Peyer's patch (tissue), 4 donors: ENCODE results near the gene HOXA1. TPM values are rescaled to one million over a fixed set of nuclear protein-coding genes. Genes with fewer than 3 reads are reported as not detected.

Experiments
- DNase-seq, 3 donors: peaks; one replicate each; pipeline ENCODE4 v3.0.0-alpha.2; 2017 to 2019
- H3K27ac ChIP-seq, 4 donors: fragments of 200-600 bp; sonication (generic); one replicate each; pipeline ENCODE4 v1.5.1; 2016 to 2019
- H3K27me3 ChIP-seq, 2 donors: fragments of 200-600 bp; sonication (generic); one replicate each; pipeline ENCODE4 v1.5.1; 2019
- H3K36me3 ChIP-seq, 3 donors: fragments of 200-600 bp; sonication (generic); one replicate each; pipeline ENCODE4 v1.5.1; 2016 to 2019
- H3K4me1 ChIP-seq, 4 donors: fragments of 200-600 bp; sonication (generic); one replicate each; pipeline ENCODE4 v1.5.1; 2016 to 2019
- H3K4me3 ChIP-seq, 4 donors: fragments of 200-600 bp; sonication (generic); 1 replicate in 3 of 4; 2 replicates in 1 of 4; pipeline ENCODE4 v1.5.1; 2016 to 2019; ENCODE audit warnings: mild to moderate bottlenecking in 1 of 4
- H3K9me3 ChIP-seq, 4 donors: fragments of 200-600 bp; sonication (generic); one replicate each; pipeline ENCODE4 v1.5.1; 2016 to 2019; ENCODE audit warnings: mild to moderate bottlenecking in 1 of 4
- CTCF ChIP-seq, 6 experiments: fragments of 450-650 bp in 4 of 6; fragments of 200-600 bp in 2 of 6; sonication (generic) in 1 of 6; IDR thresholded peaks; one replicate each; pipeline ENCODE4 v1.5.1; 2017 to 2019; ENCODE audit warnings: antibody characterized with exemption in 6 of 6, mild to moderate bottlenecking in 3 of 6, moderate library complexity in 1 of 6
- POLR2A ChIP-seq, 2 donors: fragments of 450-650 bp; IDR thresholded peaks; one replicate each; pipeline ENCODE4 v1.5.1; 2017; ENCODE audit warnings: antibody characterized with exemption in 2 of 2, mild to moderate bottlenecking in 2 of 2, moderate library complexity in 2 of 2
- total RNA-seq, 4 donors: library from RNA; depleted of rRNA; stranded (reverse); fragments of >200 nt; gene quantifications; one replicate each; pipeline ENCODE4 v1.1.0, GENCODE V29; 2016

HOXA1 gene
- total RNA-seq, 4 donors from 2014 or later, result 1.7 to 5.3 (median 1.9) TPM

GRCh38 chr7:27107391-27108381 is 11.9 kb upstream of the HOXA1 start:
- Histone ChIP-seq H3K36me3 (no peaks in the 10 kb centered on the region), H3K9me3 (no peaks in the 10 kb centered on the region), H3K4me3 (peak overlapping the region in 3 of 4 donors; percentile 21 to 50 (median 41)), H3K27ac (peak overlapping the region; percentile 58 to 93 (median 82)), H3K27me3 (no peaks in the 10 kb centered on the region), H3K4me1 (peaks cover 0 to 35% (median 0%) of the 10 kb centered on the region in 4 donors)
- TF ChIP-seq POLR2A (IDR thresholded peaks at IDR 0.05) (no peak), CTCF (IDR thresholded peaks at IDR 0.05) (no peak)
- DNase-seq, result peak in 1 of 3 donors; percentile 59

GRCh38 chr7:27106901-27107240 is 11.1 kb upstream of the HOXA1 start:
- Histone ChIP-seq H3K27ac (peak overlapping the region; percentile 59 to 93 (median 81)), H3K36me3 (no peaks in the 10 kb centered on the region), H3K4me1 (peaks cover 0 to 35% (median 0%) of the 10 kb centered on the region in 4 donors), H3K9me3 (no peaks in the 10 kb centered on the region), H3K27me3 (no peaks in the 10 kb centered on the region), H3K4me3 (peak overlapping the region; percentile 2 to 48 (median 24))
- no peak for DNase-seq
- TF ChIP-seq CTCF (IDR thresholded peaks at IDR 0.05) (no peak), POLR2A (IDR thresholded peaks at IDR 0.05) (no peak)

GRCh38 chr7:27106181-27106900 is 10.5 kb upstream of the HOXA1 start:
- TF ChIP-seq CTCF (IDR thresholded peaks at IDR 0.05), result no peak
- TF ChIP-seq POLR2A (IDR thresholded peaks at IDR 0.05), result no peak
- H3K4me1 ChIP-seq, result peaks cover 0 to 34% (median 0%) of the 10 kb centered on the region in 4 donors
- no peaks in the 10 kb centered on the region for H3K36me3 ChIP-seq
- H3K9me3 ChIP-seq, result no peaks in the 10 kb centered on the region
- DNase-seq, result peak in 1 of 3 donors; percentile 62
- H3K4me3 ChIP-seq, result peak overlapping the region; percentile 2 to 48 (median 24)
- H3K27ac ChIP-seq, result peak overlapping the region; percentile 59 to 93 (median 81)
- no peaks in the 10 kb centered on the region for H3K27me3 ChIP-seq

- TF ChIP-seq CTCF (IDR thresholded peaks at IDR 0.05) (no peak), POLR2A (IDR thresholded peaks at IDR 0.05) (no peak)
- DNase-seq, result peak in 1 of 3 donors; percentile 30
- no peaks in the 10 kb centered on the region for H3K27me3 ChIP-seq
- H3K4me1 ChIP-seq, result peaks cover 0 to 25% (median 1%) of the 10 kb centered on the region in 4 donors
- no peaks in the 10 kb centered on the region for H3K9me3 ChIP-seq
- H3K36me3 ChIP-seq, result no peaks in the 10 kb centered on the region
- no peak overlapping the region for H3K4me3 ChIP-seq
- peak overlapping the region in 3 of 4 donors; percentile 26 to 93 (median 89) for H3K27ac ChIP-seq
These were observed 9.7 kb upstream of the HOXA1 start for GRCh38 chr7:27105301-27106031.
